ENCODE data around the gene GRIN1.
"Not testable (repeated sequence)": the region's sequence is repeated elsewhere in the genome, so short reads cannot be mapped to it uniquely, and the experiment has no call there.

GRIN1 gene

GRCh38 chr9:137111788-137112563, 27.0 kb upstream of the GRIN1 start:
- DNase-seq (ENCODE audit: low read depth) = no peak

- no peak for DNase-seq (ENCODE audit: low read depth)
Measured at GRCh38 chr9:137112564-137113384, 26.2 kb upstream of the GRIN1 start.

GRCh38 chr9:137113385-137114159, 25.4 kb upstream of the GRIN1 start:
- peak; percentile 24 for DNase-seq (ENCODE audit: low read depth)

GRCh38 chr9:137114220-137114612, 24.7 kb upstream of the GRIN1 start:
- no peak for DNase-seq (ENCODE audit: low read depth)

- peak; percentile 72 for DNase-seq (ENCODE audit: low read depth)
Measured at GRCh38 chr9:137114613-137115393, 24.2 kb upstream of the GRIN1 start, which contains the start of gene DPP7. TSS of gene DPP7 (minus strand) at chr9:137114733. CDS start at chr9:137114713, 20 bp downstream.

GRCh38 chr9:137115394-137116026, 23.4 kb upstream of the GRIN1 start:
- no peak for DNase-seq (ENCODE audit: low read depth)

GRCh38 chr9:137116027-137116507, 22.9 kb upstream of the GRIN1 start:
- no peak for DNase-seq (ENCODE audit: low read depth)

- DNase-seq (ENCODE audit: low read depth) = no peak
Measured at GRCh38 chr9:137116728-137117127, 22.2 kb upstream of the GRIN1 start.

- DNase-seq (ENCODE audit: low read depth) = no peak
Measured at GRCh38 chr9:137117269-137117731, 21.7 kb upstream of the GRIN1 start.

GRCh38 chr9:137118092-137118603, 20.8 kb upstream of the GRIN1 start:
- not testable (repeated sequence) for DNase-seq (ENCODE audit: low read depth)

- DNase-seq (ENCODE audit: low read depth) = not testable (repeated sequence)
Measured at GRCh38 chr9:137121927-137122795, 16.8 kb upstream of the GRIN1 start.

GRCh38 chr9:137122796-137123467, 16.0 kb upstream of the GRIN1 start:
- not testable (repeated sequence) for DNase-seq (ENCODE audit: low read depth)

GRCh38 chr9:137123468-137123837, 15.5 kb upstream of the GRIN1 start:
- no peak for DNase-seq (ENCODE audit: low read depth)

- DNase-seq (ENCODE audit: low read depth) = not testable (repeated sequence)
Measured at GRCh38 chr9:137123952-137124462, 14.9 kb upstream of the GRIN1 start.

- DNase-seq (ENCODE audit: low read depth) = no peak
Measured at GRCh38 chr9:137126786-137127185, 12.2 kb upstream of the GRIN1 start.

GRCh38 chr9:137127301-137128157, 11.4 kb upstream of the GRIN1 start:
- DNase-seq (ENCODE audit: low read depth) = no peak

GRCh38 chr9:137128158-137128861, 10.6 kb upstream of the GRIN1 start:
- DNase-seq (ENCODE audit: low read depth) = no peak

All from activated T-helper 9 cell treated with anti-CD3 and anti-CD28 coated beads, Interleukin-2, amount 50 U/mL, for 16 hours (primary cell).